ENCODE data around the gene CDH4.

CDH4 gene

DNA sequence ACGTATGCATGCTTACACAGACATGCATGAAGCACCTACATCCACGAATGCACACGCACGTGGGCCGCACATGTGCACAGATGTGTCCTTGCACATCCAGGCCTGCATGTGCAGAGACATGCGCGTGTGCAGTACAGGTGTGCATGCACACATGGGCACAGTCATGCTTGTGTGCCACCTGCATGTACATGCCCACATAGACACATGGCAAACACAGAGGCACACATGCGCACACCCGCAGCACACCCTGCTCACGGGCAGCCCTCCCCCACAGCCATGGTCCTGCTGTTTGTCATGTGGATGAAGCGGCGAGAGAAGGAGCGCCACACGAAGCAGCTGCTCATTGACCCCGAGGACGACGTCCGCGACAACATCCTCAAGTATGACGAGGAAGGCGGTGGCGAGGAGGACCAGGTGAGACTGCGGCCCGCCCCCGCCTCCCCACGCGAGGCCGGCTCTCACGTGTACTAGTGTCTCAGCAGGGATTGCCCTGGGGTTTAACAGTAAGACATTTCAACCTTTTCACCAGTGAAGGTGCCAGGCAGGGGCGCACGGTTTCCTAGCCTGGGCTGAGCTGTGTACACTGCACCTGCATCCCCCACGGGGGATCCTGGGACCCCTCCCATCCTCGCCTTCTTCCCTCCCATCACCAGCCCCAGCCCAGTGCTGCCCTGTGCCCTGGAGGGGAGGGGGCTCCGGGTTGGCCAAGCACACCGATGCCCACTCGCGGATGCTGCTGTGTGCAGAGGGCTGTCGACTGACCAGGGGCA lies 680.8 kb downstream of the CDH4 start:
- in situ Hi-C loops (cut with HindIII; ENCODE audit: low sequenced_read_pairs), result no loop called here
- H3K4me3 ChIP-seq (ENCODE audit: low read depth, low read length), result no peak overlapping the region
- DNase-seq (ENCODE audit: low read depth, low spot score), result no peak
- TF ChIP-seq, protein P1, sequence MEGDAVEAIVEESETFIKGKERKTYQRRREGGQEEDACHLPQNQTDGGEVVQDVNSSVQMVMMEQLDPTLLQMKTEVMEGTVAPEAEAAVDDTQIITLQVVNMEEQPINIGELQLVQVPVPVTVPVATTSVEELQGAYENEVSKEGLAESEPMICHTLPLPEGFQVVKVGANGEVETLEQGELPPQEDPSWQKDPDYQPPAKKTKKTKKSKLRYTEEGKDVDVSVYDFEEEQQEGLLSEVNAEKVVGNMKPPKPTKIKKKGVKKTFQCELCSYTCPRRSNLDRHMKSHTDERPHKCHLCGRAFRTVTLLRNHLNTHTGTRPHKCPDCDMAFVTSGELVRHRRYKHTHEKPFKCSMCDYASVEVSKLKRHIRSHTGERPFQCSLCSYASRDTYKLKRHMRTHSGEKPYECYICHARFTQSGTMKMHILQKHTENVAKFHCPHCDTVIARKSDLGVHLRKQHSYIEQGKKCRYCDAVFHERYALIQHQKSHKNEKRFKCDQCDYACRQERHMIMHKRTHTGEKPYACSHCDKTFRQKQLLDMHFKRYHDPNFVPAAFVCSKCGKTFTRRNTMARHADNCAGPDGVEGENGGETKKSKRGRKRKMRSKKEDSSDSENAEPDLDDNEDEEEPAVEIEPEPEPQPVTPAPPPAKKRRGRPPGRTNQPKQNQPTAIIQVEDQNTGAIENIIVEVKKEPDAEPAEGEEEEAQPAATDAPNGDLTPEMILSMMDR (IDR thresholded peaks at IDR 0.05; ENCODE audit: low read depth, low read length), result no peak

DNA sequence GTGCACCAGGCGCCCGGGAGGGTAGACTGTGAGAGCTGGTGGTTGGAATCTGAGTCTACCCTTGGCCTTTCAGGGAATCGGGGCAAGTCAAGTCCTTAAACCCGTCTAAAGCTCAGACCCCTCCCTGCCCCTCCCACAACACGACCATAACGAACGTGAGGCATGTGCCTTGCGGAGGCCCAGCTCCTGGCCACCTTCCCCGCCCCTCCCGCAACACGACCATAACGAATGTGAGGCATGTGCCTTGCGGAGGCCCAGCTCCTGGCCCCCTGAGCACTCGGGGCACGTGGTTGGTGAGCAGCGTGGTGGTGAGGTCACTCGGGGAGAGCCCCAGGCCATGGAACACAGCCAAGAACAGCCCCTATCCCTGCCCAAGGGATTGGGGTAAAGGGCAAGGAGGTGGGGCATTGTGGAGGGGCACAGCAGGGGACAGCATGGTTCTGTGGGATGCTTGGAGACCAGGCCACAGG lies 681.5 kb downstream of the CDH4 start:
- H3K4me3 ChIP-seq (ENCODE audit: low read depth, low read length), result no peak overlapping the region
- in situ Hi-C loops (cut with HindIII; ENCODE audit: low sequenced_read_pairs), result no loop called here
- TF ChIP-seq, protein P1 (IDR thresholded peaks at IDR 0.05; ENCODE audit: low read depth, low read length), result no peak
- no peak for DNase-seq (ENCODE audit: low read depth, low spot score)

DNA sequence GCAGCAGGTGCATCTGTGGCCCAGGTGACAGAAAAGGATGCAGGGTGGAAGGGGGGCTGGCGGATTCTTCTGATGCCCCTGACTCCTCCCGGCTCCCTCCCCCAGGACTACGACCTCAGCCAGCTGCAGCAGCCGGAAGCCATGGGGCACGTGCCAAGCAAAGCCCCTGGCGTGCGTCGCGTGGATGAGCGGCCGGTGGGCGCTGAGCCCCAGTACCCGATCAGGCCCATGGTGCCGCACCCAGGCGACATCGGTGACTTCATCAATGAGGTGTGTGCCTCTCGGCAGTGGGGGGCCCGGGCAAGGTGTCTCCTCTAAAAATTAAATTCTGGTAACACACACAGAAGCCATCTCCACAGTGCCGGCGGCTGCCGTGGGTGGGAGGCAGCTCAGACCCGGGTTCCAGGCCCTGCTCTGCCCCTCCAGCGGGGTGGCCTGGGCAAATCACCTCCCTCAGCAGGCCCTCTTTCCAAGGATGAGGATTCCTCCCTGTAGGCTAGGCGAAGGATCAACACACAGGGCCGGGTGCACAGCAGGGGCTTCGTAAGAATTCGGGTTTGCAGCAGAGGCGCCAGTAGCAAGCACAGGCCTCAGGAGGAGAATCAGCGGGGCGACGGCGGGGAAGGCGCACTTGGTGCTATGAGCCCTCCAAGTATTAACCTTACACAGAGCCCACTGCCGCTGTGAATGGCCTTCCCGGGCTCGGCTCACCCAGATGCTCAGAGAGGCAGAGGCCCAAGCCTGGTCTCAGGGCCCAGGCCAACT lies 682.1 kb downstream of the CDH4 start:
- no peak overlapping the region for H3K4me3 ChIP-seq (ENCODE audit: low read depth, low read length)
- TF ChIP-seq, protein P1 (IDR thresholded peaks at IDR 0.05; ENCODE audit: low read depth, low read length), result no peak
- no peak for DNase-seq (ENCODE audit: low read depth, low spot score)
- in situ Hi-C loops (cut with HindIII; ENCODE audit: low sequenced_read_pairs), result no loop called here

DNA sequence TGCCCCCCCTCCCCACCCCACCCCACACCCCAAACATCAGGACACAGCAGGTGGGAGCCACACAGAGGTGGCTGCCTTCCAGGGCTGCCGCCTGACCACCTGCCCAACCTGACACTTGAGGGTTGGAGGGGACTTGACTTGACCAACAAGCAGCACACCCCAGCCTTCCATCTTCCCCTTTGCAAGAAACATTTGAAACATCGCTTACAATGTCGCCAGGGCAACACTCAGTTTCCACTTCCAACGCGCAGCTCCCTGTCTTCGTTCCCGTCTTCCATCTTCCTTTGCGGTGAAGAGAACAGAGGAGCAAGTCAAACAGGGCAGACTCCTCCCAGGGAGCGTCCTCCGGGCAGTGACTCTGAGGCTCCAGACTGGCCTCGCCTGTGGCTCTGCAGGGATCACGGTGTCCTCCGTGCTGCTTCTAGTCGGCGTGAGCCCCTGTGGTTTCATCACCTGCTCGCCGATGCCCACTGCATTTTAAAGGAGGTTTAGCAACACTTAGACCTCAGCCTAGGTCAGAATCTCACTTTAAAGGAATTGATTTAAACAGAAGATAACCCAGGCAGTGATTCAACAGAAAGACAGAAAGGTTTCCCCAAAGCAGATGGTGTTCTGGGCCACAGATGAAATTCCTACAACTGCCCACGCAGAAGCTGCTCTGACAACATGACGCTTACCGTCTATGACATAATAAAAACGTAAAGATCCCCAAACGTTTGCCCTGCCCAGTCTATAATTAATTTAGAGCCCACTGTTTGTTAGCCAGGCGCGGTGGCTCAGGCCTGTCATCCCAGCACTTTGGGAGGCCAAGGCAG lies 682.9 kb downstream of the CDH4 start:
- DNase-seq (ENCODE audit: low read depth, low spot score), result no peak
- TF ChIP-seq, protein P1 (IDR thresholded peaks at IDR 0.05; ENCODE audit: low read depth, low read length), result no peak
- no peak overlapping the region for H3K4me3 ChIP-seq (ENCODE audit: low read depth, low read length)
- in situ Hi-C loops (cut with HindIII; ENCODE audit: low sequenced_read_pairs), result no loop called here

DNA sequence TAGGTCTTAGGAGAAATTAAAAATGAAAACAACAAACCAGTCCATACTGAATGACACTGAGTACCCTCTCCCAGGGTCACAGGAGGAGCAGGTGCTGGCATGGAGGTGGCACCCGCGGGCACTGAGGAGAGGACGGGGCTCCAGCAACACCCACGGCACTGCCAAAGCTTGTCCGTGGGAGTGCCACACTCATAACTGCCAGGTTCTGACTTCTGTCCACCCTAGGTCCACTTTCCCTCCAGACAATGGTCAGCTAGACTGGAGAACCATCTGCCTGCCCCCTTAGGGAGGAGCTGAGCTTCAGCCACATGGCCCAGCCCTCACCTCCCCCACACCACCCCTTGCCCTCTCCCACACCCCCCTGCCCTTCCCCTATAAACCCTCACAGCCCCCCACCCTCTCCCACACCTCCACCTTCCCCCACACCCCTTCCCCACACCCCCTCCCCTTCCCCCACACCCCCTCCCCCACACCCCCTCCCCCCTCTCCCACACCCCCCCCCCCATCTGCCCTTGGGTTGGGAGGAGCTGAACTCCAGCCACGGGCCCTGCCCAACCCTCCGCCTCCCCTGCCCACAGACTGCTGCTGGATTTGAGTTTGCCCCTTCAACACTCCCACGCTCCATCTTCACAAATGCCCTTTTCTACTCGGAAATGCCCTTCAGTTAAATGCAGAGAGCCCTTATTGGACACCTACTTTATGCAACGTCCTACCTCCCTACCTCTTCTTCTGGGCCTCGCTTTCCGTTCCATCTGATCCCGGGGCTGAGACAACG lies 684.1 kb downstream of the CDH4 start:
- DNase-seq (ENCODE audit: low read depth, low spot score), result no peak
- TF ChIP-seq, protein P1 (IDR thresholded peaks at IDR 0.05; ENCODE audit: low read depth, low read length), result no peak
- in situ Hi-C loops (cut with HindIII; ENCODE audit: low sequenced_read_pairs), result no loop called here
- H3K4me3 ChIP-seq (ENCODE audit: low read depth, low read length), result no peak overlapping the region

Measured in astrocyte of the spinal cord (primary cell).